GM19328 (cell line): ENCODE measurements around the gene SLC41A3.
"Not testable (repeated sequence)": the region's sequence is repeated elsewhere in the genome, so short reads cannot be mapped to it uniquely, and the experiment has no call there.

Experiments used
- ATAC-seq: cut with Tn5 transposase; IDR thresholded peaks from one replicate; pipeline ENCODE4 v1.9.1; 2021; ENCODE audit warnings: mild to moderate bottlenecking, moderate library complexity; ENCODE audit not compliant: unreplicated experiment

Gene SLC41A3

DNA sequence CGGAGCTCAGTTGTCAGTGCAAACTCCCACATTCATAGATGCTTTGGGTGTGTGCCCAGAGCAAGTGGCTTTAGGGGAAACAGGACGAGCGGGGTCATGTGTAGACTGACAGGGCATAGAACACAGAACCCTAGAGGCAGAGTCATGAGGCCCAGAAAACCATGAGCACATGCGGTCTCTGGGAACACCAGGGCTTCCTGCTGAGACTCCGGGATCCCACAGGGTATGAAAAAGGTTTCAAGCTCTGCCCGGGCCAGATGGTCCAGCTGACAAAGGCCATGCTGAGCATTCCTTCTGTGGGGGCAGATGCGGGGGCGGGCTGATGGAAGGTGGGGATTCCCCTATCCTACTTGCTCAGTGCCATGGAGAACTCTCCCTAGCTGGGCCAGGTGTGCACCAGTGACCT is 70.2 kb downstream of the SLC41A3 start:
- no peak for ATAC-seq

DNA sequence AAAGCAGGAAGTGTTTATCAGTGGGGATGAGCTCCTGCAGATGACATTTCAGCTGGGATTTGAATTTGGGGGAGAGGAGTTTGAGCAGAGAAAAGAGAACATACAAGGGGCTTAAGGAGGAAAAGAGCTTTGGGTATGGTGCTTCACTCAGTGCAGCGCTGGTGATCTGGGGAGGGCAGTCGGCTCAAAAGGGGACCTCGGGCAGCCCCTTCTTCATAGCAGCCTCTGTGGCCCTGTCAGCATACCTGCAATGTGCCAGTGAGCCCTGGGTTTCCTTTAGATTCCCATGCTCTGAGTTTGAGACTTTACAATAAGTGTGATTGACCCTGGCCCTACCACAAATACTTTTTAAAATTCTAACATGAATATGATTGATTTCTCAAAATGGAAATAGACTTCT is 74.7 kb downstream of the SLC41A3 start:
- no peak for ATAC-seq

DNA sequence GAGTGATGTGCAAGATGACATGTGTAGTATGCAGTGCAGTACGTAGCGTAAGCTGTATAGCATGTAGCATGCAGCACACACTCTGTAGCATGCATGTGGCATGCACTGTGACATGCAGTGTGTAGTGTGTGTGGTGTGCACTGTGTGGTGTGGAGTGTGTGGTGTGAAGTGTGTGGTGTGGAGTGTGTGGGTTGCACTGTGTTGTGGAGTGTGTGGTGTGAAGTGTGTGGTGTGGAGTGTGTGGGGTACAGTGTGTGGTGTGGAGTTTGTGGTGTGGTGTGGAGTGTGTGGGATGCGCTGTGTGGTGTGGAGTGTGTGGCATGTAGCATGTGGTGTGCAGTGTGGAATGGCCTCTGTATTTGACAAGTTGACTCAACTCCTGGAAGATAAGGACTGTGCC is 75.7 kb downstream of the SLC41A3 start:
- no peak for ATAC-seq

DNA sequence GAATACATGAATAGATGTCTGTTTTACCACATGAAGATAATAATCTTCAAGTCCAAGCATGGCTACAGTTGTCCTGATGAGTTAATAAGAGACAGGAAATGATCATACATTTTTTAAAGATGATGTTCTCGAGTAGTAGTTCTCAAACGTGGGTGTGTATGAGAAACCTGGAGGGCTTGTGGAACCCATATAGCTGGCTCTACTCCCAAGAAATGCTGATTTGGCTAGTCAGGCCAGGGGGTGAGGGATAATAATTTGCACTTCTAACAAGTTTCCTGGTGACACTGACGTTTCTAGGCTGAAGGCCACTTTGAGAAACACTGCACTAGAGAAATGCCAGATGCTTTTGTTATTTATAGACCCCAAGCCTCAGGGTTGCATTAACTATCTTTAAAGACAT is 78.0 kb downstream of the SLC41A3 start:
- ATAC-seq = no peak

DNA sequence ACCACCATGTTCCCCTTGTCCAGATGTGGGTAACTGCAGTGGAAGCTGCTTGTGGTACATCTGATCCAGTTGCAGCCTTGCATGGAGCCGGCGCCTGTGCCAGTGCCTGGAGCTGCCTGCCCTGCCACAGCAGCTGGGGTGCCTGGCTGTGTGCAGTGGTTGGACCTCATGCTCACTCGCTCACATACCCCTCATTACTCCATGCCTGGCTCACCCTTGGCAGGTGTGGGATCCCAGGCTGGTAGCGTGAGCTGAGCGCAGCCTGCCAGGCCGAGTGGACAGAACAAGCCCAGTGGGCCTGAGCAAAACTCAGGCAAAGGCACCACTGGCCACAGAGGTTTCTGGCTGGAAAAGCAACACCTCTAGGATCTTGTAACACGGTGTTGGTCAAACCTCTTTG is 79.2 kb downstream of the SLC41A3 start:
- no peak for ATAC-seq

DNA sequence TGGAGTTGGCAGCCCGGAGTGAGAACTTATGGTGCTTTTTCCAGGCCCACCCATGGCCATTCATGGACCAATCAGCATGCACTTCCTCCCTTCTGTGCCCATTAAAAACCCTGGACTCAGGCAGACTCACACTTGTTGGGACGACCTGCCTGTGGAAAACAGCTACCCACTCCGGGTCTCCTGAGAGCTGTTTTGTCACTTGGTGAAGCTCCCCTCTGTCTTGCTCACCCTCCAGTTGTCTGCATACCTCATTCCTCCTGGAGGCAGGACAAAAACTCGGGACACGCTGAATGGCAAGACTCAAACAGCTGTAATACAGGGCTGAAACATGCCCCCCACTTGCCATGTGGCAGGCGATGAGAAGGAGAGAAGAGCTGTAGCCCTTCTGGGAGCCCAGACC is 79.7 kb downstream of the SLC41A3 start:
- ATAC-seq = no peak

DNA sequence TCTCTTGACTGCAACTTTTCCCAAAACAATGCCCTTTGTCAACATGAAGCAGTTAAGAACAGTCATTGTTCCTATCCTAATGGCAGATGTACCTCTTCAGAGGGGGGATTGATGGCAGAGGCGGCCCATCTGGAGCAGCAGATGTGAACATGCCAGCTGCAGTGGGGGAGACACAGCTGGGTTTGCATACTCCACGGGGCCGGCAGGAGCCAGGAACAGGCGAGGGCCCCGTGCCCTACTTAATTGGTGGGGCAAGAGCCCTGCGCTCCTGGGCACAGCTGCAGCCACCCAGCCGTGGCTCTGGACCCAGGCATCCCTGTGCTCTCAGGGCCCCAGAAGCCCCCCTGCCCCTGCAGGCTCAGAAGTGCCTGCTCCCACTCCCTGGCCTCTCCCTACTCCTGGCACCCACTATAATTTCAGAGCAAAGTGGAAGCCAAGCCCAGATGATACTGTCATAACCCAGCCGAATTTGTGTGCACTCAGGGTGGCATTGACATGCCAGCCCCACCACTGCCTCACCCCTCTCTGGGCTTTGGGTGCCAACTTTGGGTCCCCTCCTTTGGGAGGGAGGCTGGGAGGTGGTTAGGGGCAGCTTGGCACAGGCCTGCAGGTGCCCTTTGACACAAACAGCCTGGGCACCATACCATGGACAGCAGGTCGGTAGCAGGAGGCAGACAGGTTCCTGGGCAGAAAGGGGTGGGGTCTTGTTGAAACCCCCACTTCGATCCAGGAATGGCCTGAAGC is 80.3 kb downstream of the SLC41A3 start:
- ATAC-seq = no peak

DNA sequence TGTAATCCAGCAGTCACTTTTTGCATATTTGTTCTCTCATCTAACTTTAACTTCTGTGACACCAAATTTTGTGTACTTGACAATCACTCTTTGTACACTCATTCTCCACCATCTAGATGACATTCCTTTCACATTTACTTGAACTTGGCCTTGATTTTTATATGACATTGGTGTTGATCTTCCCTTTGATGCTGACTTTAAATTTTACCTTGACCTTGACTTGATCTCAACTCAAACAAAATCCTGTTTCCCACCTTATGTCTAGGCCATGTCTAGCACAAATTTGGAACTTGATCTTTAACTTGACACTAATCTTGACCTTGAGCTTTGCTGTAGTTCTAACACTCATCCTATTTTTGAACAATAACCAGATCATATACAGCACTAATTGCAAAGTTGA is 81.7 kb downstream of the SLC41A3 start:
- ATAC-seq = no peak

DNA sequence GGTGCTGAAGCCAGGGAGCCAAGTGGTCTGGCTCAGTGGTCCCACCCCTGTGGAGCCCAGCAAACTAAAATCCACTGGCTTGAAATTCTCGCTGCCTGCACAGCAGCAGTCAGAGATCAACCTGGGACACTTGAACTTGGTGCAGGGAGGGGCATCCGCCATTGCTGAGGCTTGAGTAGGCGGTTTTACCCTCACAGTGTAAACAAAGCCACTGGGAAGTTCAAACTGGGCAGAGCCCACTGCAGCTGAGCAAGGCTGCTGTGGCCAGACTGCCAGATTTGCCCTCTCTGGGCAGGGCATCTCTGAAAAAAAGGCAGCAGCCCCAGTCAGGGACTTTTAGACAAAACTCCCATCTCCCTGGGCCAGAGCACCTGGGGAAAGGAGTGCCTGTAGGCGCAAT is 87.2 kb downstream of the SLC41A3 start:
- not testable (repeated sequence) for ATAC-seq

DNA sequence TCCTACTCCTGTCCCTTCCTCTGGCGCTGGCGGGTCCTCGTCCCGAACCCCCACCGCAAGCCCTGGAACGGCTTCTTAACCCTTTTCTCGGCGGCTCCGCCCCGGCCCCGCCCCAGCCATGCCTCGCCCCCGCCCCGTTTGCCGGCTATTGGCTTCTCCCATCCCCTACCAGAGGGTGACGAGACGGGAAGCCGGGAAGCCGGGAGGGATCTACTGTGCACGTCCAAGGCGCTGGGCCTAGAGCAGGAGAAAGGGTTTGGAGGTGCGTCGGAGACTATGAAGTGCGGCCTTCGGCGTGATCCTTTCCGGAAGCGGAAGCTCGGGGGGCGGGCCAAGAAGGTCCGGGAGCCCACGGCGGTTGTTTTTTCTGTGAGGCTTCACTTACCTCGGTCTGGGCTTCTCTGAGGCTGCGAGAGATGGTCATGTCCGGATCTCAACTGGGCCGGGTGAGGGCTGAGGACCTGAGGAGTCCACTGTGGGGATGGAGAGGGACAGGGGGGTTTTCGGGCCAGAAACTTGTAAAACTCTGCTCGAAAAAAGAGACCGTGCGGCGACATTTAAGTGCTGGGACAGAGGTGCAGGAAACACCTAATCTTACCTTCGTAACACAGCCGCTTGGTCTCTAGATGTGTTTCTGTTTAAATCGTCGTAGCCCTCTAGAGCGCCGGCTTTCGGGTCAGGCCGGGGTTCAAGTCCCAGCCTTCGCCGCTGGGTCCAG is 93.5 kb downstream of the SLC41A3 start:
- ATAC-seq = no peak

DNA sequence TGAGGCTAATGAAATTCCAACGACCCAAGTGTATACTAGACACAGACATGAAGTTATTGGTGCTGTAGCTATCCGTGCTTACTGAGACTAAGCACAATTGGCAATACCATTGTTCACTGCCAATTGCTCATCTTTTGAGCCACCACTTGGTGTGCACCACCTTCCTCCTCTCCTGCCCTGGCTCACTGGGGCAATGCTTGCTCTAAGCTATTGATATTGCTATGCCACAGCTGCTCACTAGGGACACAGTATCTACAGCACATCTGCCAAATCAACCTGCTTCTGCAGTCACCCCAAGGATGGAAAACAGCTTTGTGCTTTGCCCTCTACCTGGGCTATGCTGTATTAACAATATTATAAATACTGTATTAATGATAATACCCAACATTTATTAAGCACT is 99.0 kb downstream of the SLC41A3 start:
- not testable (repeated sequence) for ATAC-seq

DNA sequence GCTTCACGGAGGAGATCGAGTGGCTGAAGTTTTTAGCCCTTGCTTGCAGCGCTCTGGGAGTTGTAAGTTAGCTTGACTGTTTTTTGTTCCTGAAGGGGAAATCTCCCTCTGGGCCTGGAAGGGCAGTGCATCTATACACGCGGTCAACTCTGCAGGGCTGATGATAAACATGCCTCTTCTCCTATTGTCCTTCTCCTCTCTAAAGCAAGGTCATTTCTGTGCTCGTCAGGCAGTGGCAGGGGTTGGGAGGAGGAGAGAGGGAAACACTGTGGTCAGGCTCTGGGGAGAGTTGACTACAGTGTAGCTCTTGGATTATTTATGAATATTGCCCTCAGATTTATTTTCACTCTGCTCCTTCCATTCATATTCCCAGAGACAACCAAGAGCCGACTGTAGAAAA is 106.8 kb downstream of the SLC41A3 start:
- ATAC-seq = not testable (repeated sequence)

DNA sequence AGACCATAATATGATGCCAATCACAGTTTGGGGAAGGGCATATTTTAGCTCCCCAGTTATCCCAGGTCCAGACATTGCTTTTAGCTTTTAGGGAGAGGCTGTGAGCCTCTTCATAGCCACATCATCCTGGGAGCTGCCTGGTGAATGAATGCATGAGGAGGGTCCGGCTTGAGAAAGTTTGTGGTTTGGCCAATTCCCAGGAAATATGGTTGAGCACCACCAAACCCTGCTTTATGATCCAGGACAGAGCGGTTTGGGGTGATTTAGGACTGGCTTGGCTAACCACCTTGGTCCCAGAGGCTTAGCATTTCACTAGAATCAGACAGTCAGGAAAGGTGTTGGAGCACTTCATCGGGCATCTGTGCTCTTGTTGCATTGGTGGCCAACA is 107.9 kb downstream of the SLC41A3 start:
- ATAC-seq = not testable (repeated sequence)

DNA sequence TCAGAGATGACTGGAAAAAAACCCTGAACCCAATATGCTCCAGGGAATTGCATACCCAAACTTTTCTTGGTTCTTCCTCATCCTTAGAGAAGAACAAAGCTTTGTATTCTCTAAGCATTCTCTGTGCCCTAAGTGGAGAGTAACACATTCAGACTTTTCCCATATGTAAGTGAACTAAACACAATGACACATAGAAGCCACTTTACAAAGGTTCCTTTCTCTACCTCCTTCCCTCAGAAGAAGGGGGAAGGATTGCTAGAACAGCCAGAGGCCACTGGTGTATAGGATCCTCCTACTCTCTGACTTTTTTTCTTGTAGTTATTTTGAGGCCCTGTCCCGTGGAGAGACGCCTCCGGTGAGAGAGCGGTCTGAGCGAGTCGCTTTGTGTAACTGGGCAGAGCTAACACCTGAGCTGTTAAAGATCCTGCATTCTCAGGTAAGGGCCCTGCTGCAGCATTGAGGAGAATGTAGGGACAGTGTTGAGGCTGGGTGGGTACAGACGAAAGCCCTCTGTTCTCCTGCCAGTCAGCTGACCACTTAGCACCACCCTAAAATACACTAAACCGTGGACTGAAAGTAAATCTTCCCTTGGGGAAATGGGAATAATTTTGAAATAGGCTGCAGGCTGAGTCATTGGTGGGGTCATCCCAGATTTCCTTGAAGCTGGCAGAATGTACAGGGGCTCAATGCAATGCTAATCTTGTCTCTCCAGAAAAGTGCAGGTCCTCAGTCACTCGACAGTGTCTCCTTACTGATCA is 108.5 kb downstream of the SLC41A3 start:
- ATAC-seq = not testable (repeated sequence)

DNA sequence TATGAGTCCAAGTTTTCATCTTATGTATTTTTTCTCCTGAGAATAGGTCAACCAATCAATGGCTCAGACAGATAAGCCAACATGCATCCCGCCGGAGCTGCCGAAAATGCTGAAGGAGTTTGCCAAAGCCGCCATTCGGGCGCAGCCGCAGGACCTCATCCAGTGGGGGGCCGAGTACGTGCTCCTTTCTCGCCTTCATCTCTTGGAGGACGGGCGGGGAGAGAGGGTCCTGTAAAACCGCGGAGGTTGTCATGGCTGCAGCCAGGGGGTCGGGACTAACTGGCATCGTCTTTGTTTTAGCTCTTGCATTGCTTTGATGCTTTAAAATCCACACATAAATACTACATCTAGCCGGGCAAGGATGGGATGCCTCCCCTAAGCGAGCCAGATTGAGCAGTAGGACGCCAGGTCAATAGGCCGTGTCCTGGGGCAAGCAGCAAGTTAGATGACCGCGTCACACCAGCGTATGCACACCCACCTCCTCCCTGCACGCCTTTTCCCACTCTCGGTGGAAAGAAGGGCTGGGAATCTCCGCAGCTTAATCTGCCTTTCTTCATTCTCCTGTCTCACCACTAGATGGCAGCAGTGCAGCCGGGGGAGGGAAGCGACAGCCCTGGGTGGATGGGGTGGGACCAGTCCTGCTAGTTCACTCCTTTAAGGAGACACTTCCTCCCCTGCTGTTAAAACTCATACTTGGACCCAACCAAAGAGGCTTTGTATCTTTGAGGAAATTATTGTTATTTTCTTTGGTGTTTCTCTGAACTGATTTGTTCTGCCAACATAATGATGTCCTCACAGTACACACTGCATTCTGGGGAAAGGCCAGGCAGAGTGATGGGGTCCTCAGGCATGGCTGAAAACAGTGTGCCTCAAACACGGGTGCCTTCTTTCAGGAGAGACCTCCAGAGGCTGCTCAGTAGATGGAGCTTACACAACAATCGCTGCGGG is 111.7 kb downstream of the SLC41A3 start:
- not testable (repeated sequence) for ATAC-seq

DNA sequence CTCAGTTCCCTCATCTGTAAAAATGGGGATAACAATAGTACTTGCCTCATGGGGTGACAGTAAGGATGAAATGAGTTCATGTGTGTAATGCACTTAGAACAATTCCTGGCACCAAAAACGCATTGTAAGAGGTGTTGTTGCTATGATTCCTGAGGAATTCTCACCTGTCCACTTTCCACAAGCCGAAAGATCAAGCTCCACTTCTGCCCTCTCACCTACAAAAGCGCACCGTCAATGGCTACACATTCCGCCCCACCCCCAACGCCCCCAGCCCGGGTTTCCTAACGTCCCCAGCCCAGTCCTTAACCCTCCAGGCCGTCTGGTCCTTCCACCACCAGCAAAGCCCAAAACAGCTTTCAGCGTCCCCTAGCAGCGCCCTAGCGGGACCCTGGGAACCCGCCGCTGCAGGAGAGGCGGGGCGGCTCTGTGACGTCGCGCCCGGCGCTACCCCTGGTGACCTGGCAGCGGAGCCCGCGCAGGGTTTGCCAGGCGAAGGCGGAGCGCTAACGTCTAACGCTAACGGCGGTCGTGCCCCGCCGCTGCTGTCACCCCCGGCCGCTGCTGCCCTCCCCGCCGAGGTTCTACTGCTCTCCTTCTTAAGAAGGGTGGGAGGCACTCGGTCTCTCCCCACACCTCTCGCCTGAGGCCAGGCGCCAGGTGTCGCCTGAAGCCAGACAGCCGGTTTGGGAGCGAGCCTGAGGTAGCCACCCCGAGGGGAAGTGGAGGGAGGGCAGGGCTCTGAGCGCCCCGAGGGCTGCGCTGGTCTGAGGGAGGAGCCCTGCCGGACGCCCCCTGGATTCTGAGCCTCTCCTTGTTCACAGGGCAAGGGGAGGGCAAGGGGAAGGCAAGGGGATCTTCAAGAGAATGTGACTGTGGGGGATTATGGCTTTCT is 115.0 kb downstream of the SLC41A3 start, which contains the start of gene ROPN1B:
TSS of gene ROPN1B (plus strand) at position 478 of the 892 bp plus-strand sequence. CDS start 2,877 bp downstream, outside the sequence.
- not testable (repeated sequence) for ATAC-seq

DNA sequence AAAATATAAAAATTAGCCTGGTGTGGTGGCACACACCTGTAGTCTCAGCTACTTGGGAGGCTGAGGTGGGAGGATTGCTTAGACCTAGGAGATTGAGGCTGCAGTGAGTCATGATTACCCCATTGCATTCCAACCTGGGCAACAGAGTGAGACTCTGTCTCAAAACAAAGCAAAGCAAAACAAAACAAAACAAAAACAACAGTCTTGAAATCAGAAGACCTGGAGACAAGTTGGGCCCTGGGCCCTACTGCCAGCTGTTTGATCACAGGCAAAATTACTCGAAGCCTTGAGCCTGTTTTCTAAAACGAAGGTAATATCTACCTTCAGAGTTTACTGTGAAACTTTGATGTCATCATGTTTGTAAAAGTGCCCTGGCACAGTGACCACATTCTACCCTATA is 115.8 kb downstream of the SLC41A3 start:
- ATAC-seq = not testable (repeated sequence)

DNA sequence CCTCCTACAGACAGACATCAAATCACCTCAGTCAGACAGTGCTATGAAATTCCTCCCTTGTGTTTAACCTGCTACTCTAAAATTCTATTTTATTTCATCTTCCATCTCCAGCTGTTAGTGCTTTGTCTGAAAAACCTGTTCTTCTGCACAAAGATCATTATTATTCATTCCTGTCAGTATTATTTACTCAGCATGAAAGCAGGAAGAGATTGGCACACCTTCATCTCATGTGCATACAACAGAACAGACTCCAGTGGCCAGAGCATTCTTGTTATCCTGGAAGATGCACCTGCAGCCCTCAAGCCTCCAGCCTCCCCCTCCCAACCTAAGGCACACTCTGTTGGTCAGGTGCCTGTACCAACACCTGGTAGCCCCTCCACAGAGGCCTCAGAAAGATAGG is 116.8 kb downstream of the SLC41A3 start:
- no peak for ATAC-seq

DNA sequence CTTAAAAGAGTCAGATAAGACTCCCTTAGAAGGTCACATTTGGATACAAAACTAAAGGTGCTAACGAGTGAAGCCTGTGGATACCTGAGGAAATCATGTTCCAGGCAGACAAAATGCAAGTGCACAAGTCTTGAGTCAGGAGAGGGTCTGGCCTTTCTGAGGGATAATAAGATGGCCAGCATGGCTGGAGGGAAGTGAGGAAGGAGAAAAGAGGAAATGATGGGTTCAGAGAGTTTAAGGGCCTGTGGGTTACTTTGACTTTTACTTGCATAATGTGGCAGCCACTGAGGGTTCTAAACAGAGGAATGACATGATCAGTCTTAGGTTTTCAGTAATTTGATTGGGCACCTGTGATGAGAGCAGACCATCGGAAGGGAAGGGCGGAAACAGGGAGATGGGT is 118.4 kb downstream of the SLC41A3 start:
- ATAC-seq = no peak
